ENCODE measurements around the gene SMOC1. TPM values are rescaled to one million over a fixed set of nuclear protein-coding genes. Genes with fewer than 3 reads are reported as not detected.

Gene SMOC1
- total RNA-seq, 1 experiment from 2014 or later = 0.68 TPM

DNA sequence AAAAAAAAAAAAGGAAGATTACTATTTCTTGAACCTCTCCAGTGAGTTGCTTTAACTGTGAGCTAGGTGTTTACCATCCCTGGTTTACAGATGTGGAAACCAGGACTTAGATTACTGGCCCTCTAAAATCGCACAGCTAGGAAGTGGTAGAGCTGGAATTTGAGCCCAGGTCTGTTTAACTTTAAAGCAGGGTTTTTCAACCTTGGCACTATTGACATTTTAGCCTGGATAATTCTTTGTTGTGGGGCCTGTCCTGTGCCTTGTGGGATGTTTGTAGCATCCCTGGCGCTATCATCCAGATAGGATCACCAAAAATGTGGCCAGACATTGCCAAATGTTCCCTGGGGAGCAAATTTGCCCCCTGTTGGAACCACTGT is 28.5 kb upstream of the SMOC1 start:
- no peak overlapping the region for H4K8ac ChIP-seq (replicated peaks; ENCODE audit: insufficient read length, low read depth, low read length)
- no peak overlapping the region for H2BK5ac ChIP-seq (ENCODE audit: insufficient read length, low read length)
- no peak overlapping the region for H3K4ac ChIP-seq (ENCODE audit: low read depth, low read length)
- H4K91ac ChIP-seq (ENCODE audit: insufficient read length, low read depth, low read length) = no peak overlapping the region
- no peaks in the 10 kb centered on the region for H3K27me3 ChIP-seq (ENCODE audit: insufficient read depth, low read length)
- WGBS (ENCODE audit: extremely low coverage, insufficient read length, low lambda C conversion rate) = no CpG with 5 or more reads among the region's 2 CpGs
- no peak overlapping the region for H3K14ac ChIP-seq (ENCODE audit: insufficient read depth, low read length)
- no peak overlapping the region for H3K4me2 ChIP-seq (ENCODE audit: insufficient read depth, insufficient read length, low read length)
- H3K23ac ChIP-seq (ENCODE audit: insufficient read length, low read depth, low read length) = no peak overlapping the region
- H3K18ac ChIP-seq (ENCODE audit: insufficient read length, low read depth, low read length) = no peak overlapping the region
- no peaks in the 10 kb centered on the region for H4K20me1 ChIP-seq (ENCODE audit: control insufficient read depth, insufficient read depth, insufficient read length)
- DNase-seq = no peak
- H2BK20ac ChIP-seq (ENCODE audit: low read depth, low read length, poor library complexity, severe bottlenecking) = no peak overlapping the region
- no peaks in the 10 kb centered on the region for H3K79me1 ChIP-seq (ENCODE audit: insufficient read depth, low read depth, low read length, poor library complexity, severe bottlenecking)
- H3K27ac ChIP-seq (ENCODE audit: insufficient read length, low read depth, low read length) = no peak overlapping the region
- TF ChIP-seq, protein P1, sequence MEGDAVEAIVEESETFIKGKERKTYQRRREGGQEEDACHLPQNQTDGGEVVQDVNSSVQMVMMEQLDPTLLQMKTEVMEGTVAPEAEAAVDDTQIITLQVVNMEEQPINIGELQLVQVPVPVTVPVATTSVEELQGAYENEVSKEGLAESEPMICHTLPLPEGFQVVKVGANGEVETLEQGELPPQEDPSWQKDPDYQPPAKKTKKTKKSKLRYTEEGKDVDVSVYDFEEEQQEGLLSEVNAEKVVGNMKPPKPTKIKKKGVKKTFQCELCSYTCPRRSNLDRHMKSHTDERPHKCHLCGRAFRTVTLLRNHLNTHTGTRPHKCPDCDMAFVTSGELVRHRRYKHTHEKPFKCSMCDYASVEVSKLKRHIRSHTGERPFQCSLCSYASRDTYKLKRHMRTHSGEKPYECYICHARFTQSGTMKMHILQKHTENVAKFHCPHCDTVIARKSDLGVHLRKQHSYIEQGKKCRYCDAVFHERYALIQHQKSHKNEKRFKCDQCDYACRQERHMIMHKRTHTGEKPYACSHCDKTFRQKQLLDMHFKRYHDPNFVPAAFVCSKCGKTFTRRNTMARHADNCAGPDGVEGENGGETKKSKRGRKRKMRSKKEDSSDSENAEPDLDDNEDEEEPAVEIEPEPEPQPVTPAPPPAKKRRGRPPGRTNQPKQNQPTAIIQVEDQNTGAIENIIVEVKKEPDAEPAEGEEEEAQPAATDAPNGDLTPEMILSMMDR (conservative IDR thresholded peaks at IDR 0.05) = no peak
- Mint-ChIP-seq H3K4me1 (peaks cover 3 to 6% of the 10 kb centered on the region in 2 experiments; a peak in 1 of 4 replicates), H3K9me3 (no peaks in the 10 kb centered on the region), H3K27me3 (ENCODE audit: low read depth) (peaks cover 8% of the 10 kb centered on the region), H3K27ac (no peak overlapping the region), H3K4me3 (no peak overlapping the region), H3K36me3 (ENCODE audit: insufficient read depth in 1 of 3, low read depth in 3 of 3) (peaks cover 0 to 1% (median 0%) of the 10 kb centered on the region in 3 experiments; a peak in 1 of 7 replicates)
- no peak overlapping the region for H2BK15ac ChIP-seq (ENCODE audit: low read depth, low read length)
- H3K23me2 ChIP-seq (ENCODE audit: insufficient read length, low read depth, low read length, poor library complexity, severe bottlenecking) = no peaks in the 10 kb centered on the region
- no peak overlapping the region for H3K56ac ChIP-seq (ENCODE audit: insufficient read length, low read depth, low read length)
- no peaks in the 10 kb centered on the region for H3K79me2 ChIP-seq (ENCODE audit: insufficient read depth, low read length)
- no peak overlapping the region for H3K9ac ChIP-seq (ENCODE audit: extremely low read depth, insufficient read length, low read length)
- H3K9me3 ChIP-seq (ENCODE audit: control insufficient read depth, low read depth, low read length) = no peaks in the 10 kb centered on the region
- H2AFZ ChIP-seq (ENCODE audit: low read length) = no peak overlapping the region
- no peak overlapping the region for H2BK12ac ChIP-seq (ENCODE audit: insufficient read length, low read depth, low read length)
- no peak overlapping the region for H2BK120ac ChIP-seq (ENCODE audit: low read depth, low read length, poor library complexity, severe bottlenecking)
- H3K4me1 ChIP-seq (ENCODE audit: insufficient read depth, low read length) = no peaks in the 10 kb centered on the region
- H4K5ac ChIP-seq (ENCODE audit: insufficient read length, low read depth, low read length) = no peak overlapping the region
- H2AK5ac ChIP-seq (ENCODE audit: insufficient read length, low read length) = no peak overlapping the region
- no peak overlapping the region for H3T11ph ChIP-seq (ENCODE audit: low read length)

Data from H9 (cell line).